H1 (cell line): ENCODE data around the gene MAPKAP1. TPM values are rescaled to one million over a fixed set of nuclear protein-coding genes. Genes with fewer than 3 reads are reported as not detected.

Experiments
- CTCF ChIA-PET: fragments of 300-600 bp; sonication (Branson Sonifier 250); formaldehyde crosslinking; loops from one replicate; lab custom pipeline; 2021; ENCODE audit not compliant: partially characterized antibody; lab: Charles Lee
- POLR2A ChIA-PET: fragments of 300-600 bp; sonication (Branson Sonifier 250); formaldehyde crosslinking; loops from one replicate; lab custom pipeline; 2021; ENCODE audit warnings: inconsistent platforms; ENCODE audit not compliant: partially characterized antibody; lab: Charles Lee
- DNase-seq, 2 experiments: peaks; one replicate each; pipeline versions ENCODE4 v3.0.0 to v3.0.0-alpha.2; 2010 to 2022; ENCODE audit warnings: low spot score in 2 of 2, low read depth in 1 of 2, mixed read lengths in 1 of 2
- FAIRE-seq: peaks from 2 replicates; lab custom pipeline; 2011; peaks lifted over from hg19 to GRCh38; lab: Jason Lieb, UNC
- H2AFZ ChIP-seq: 2 replicates; pipeline ENCODE4 v1.8.1; 2012; ENCODE audit warnings: low read length, inconsistent platforms
- H2AK5ac ChIP-seq: 2 replicates; pipeline ENCODE4 v1.6.1; 2013; ENCODE audit warnings: low read depth, low read length
- H2BK120ac ChIP-seq: replicated peaks from 2 replicates; pipeline ENCODE3; 2013; ENCODE audit warnings: low read depth, low read length, inconsistent platforms
- H2BK12ac ChIP-seq: 2 replicates; pipeline ENCODE4 v1.6.1; 2013; ENCODE audit warnings: low read depth, low read length
- H2BK15ac ChIP-seq: 2 replicates; pipeline ENCODE4 v1.6.1; 2013; ENCODE audit warnings: low read length
- H2BK20ac ChIP-seq: 2 replicates; pipeline ENCODE4 v1.6.1; 2013; ENCODE audit warnings: low read length
- H2BK5ac ChIP-seq: 2 replicates; pipeline ENCODE4 v1.6.1; 2013; ENCODE audit warnings: low read depth, low read length
- H3K14ac ChIP-seq: 2 replicates; pipeline ENCODE4 v1.6.1; 2013; ENCODE audit warnings: inconsistent platforms; ENCODE audit not compliant: insufficient read length
- H3K18ac ChIP-seq: 2 replicates; pipeline ENCODE4 v1.6.1; 2013; ENCODE audit warnings: low read length; ENCODE audit errors: extremely low read depth
- H3K23ac ChIP-seq: 2 replicates; pipeline ENCODE4 v1.6.1; 2013; ENCODE audit warnings: inconsistent platforms; ENCODE audit not compliant: insufficient read length
- H3K23me2 ChIP-seq: 2 replicates; pipeline ENCODE4 v1.6.1; 2013; ENCODE audit warnings: low read depth, low read length
- H3K27ac ChIP-seq: 2 replicates; pipeline ENCODE4 v1.6.1; 2011; ENCODE audit warnings: low read depth, low read length, inconsistent platforms
- H3K27me3 ChIP-seq, 4 experiments: replicated peaks in 1 of 4; 1 replicate in 1 of 4; 2 replicates in 3 of 4; pipeline versions ENCODE4 v1.6.1 to v1.8.1; 2011 to 2013; ENCODE audit warnings: low read length in 3 of 4, mild to moderate bottlenecking in 3 of 4, inconsistent platforms in 2 of 4, mixed read lengths in 2 of 4, moderate library complexity in 1 of 4; ENCODE audit not compliant: control insufficient read depth in 3 of 4, insufficient read depth in 3 of 4; ENCODE audit errors: extremely low read depth in 1 of 4
- H3K36me3 ChIP-seq, 4 experiments: 2 replicates each; pipeline versions ENCODE4 v1.6.1 to v1.8.1; 2011 to 2013; ENCODE audit warnings: mild to moderate bottlenecking in 4 of 4, low read length in 3 of 4, moderate library complexity in 2 of 4, control low read depth in 1 of 4, inconsistent platforms in 1 of 4; ENCODE audit not compliant: insufficient read depth in 4 of 4, control insufficient read depth in 2 of 4
- H3K4ac ChIP-seq: replicated peaks from 2 replicates; pipeline ENCODE3; 2013; ENCODE audit warnings: low read length, low read depth, mixed read lengths, inconsistent platforms; ENCODE audit not compliant: insufficient read length
- H3K4me1 ChIP-seq, 4 experiments: replicated peaks in 1 of 4; 1 replicate in 1 of 4; 2 replicates in 3 of 4; pipeline versions ENCODE4 v1.6.1 to v1.8.1; 2011 to 2013; ENCODE audit warnings: low read length in 3 of 4, inconsistent platforms in 2 of 4, mixed read lengths in 1 of 4; ENCODE audit not compliant: insufficient read depth in 4 of 4, control insufficient read depth in 3 of 4
- H3K4me2 ChIP-seq, 2 experiments: 2 replicates each; pipeline versions ENCODE4 v1.6.1 to v1.8.1; 2011 to 2013; ENCODE audit warnings: low read depth in 2 of 2, low read length in 2 of 2, control low read depth in 1 of 2, inconsistent platforms in 1 of 2, mild to moderate bottlenecking in 1 of 2; ENCODE audit not compliant: insufficient read depth in 1 of 2
- H3K4me3 ChIP-seq, 4 experiments: fragments of 200-600, 300-600 bp in 1 of 4; sonication (generic), shearing (Covaris generic), sonication (Bioruptor Twin) in 1 of 4; 2 replicates each; pipeline versions ENCODE4 v1.5.1 to v1.8.1; 2011 to 2016; ENCODE audit warnings: low read length in 4 of 4, low read depth in 3 of 4, control low read depth in 2 of 4, inconsistent platforms in 2 of 4, mild to moderate bottlenecking in 2 of 4, mixed read lengths in 1 of 4, moderate library complexity in 1 of 4; ENCODE audit not compliant: insufficient read depth in 2 of 4; ENCODE audit errors: extremely low read depth in 1 of 4
- H3K56ac ChIP-seq: replicated peaks from 2 replicates; pipeline ENCODE3; 2013; ENCODE audit warnings: low read depth, mild to moderate bottlenecking, mixed read lengths, low read length, inconsistent platforms; ENCODE audit not compliant: insufficient read length
- H3K79me1 ChIP-seq: 2 replicates; pipeline ENCODE4 v1.6.1; 2013; ENCODE audit warnings: low read depth, low read length, control low read depth
- H3K79me2 ChIP-seq, 2 experiments: 2 replicates each; pipeline versions ENCODE4 v1.6.1 to v1.8.1; 2012 to 2013; ENCODE audit warnings: low read length in 2 of 2, mild to moderate bottlenecking in 2 of 2, inconsistent platforms in 1 of 2; ENCODE audit not compliant: insufficient read depth in 2 of 2, control insufficient read depth in 1 of 2
- H3K9ac ChIP-seq, 4 experiments: replicated peaks in 1 of 4; 1 replicate in 1 of 4; 2 replicates in 3 of 4; pipeline versions ENCODE4 v1.6.1 to v1.8.1; 2011 to 2013; ENCODE audit warnings: low read depth in 3 of 4, low read length in 3 of 4, control low read depth in 2 of 4, mild to moderate bottlenecking in 2 of 4, moderate library complexity in 2 of 4, inconsistent platforms in 1 of 4; ENCODE audit errors: extremely low read depth in 1 of 4
- H3K9me3 ChIP-seq, 2 experiments: 2 replicates each; pipeline versions ENCODE4 v1.6.1 to v1.8.1; 2012 to 2013; ENCODE audit warnings: mild to moderate bottlenecking in 2 of 2, moderate library complexity in 2 of 2, control low read depth in 1 of 2, inconsistent platforms in 1 of 2, low read depth in 1 of 2, low read length in 1 of 2, mixed read lengths in 1 of 2; ENCODE audit not compliant: insufficient read depth in 2 of 2
- H4K20me1 ChIP-seq, 2 experiments: replicated peaks in 1 of 2; 2 replicates each; pipeline versions ENCODE3 to v1.8.1; 2011 to 2013; ENCODE audit warnings: inconsistent platforms in 2 of 2, low read length in 2 of 2, mild to moderate bottlenecking in 1 of 2; ENCODE audit not compliant: insufficient read depth in 2 of 2, control insufficient read depth in 1 of 2
- H4K5ac ChIP-seq: 2 replicates; pipeline ENCODE4 v1.6.1; 2013; ENCODE audit warnings: low read length, low read depth, mixed read lengths, inconsistent platforms; ENCODE audit not compliant: insufficient read length
- H4K8ac ChIP-seq: 2 replicates; pipeline ENCODE4 v1.8.0; 2013; ENCODE audit warnings: mild to moderate bottlenecking, moderate library complexity, low read length, inconsistent platforms; ENCODE audit not compliant: insufficient read depth; ENCODE audit errors: extremely low read depth
- H4K91ac ChIP-seq: replicated peaks from 2 replicates; pipeline ENCODE3; 2013; ENCODE audit warnings: low read length, mixed read lengths, inconsistent platforms; ENCODE audit not compliant: insufficient read length
- CREB1 ChIP-seq: IDR thresholded peaks from 2 replicates; pipeline ENCODE4 v1.6.1; 2012; ENCODE audit warnings: inconsistent platforms
- EP300 ChIP-seq, 2 experiments: IDR thresholded peaks; 1 replicate in 1 of 2; 2 replicates in 1 of 2; pipeline ENCODE4 v1.6.1; 2011 to 2012; ENCODE audit warnings: low read depth in 2 of 2, low read length in 2 of 2, mild to moderate bottlenecking in 2 of 2, borderline replicate concordance in 1 of 2, inconsistent platforms in 1 of 2, moderate library complexity in 1 of 2
- MAX ChIP-seq: IDR thresholded peaks from 2 replicates; pipeline ENCODE4 v1.6.1; 2012; ENCODE audit warnings: inconsistent platforms
- RAD21 ChIP-seq, 2 experiments: IDR thresholded peaks in 1 of 2; conservative IDR thresholded peaks in 1 of 2; 2 replicates each; pipeline ENCODE4 v1.6.1; 2011; ENCODE audit warnings: low read depth in 2 of 2, low read length in 2 of 2, improper control_type of control experiment in 1 of 2, inconsistent platforms in 1 of 2, mild to moderate bottlenecking in 1 of 2, moderate library complexity in 1 of 2
- SIX5 ChIP-seq: IDR thresholded peaks from 2 replicates; pipeline ENCODE4 v1.6.1; 2011; ENCODE audit warnings: mild to moderate bottlenecking, low read depth, low read length
- WGBS, 2 experiments: shearing (Covaris generic) in 1 of 2; methylation state at CpG; one replicate each; pipeline versions ENCODE4 v1.1.6 to v1.1.7; 2013 to 2015; ENCODE audit warnings: low lambda C conversion rate in 2 of 2, mixed read lengths in 2 of 2, inconsistent platforms in 1 of 2, low coverage in 1 of 2, missing lambda C conversion rate in 1 of 2; ENCODE audit not compliant: insufficient replicate concordance in 2 of 2, insufficient coverage in 1 of 2, insufficient read length in 1 of 2; ENCODE audit errors: extremely low coverage in 1 of 2, missing lambda C conversion rate in 1 of 2; 5-methylcytosine and 5-hydroxymethylcytosine counted together
- polyA plus RNA-seq, 7 experiments: library from polyadenylated mRNA; depleted of rRNA in 3 of 7; stranded (reverse) in 5 of 7; unstranded in 2 of 7; fragments of >200 nt in 5 of 7; fragments of 200-250 nt in 2 of 7; gene quantifications; 1 replicate in 5 of 7; 2 replicates in 1 of 7; 4 replicates in 1 of 7; pipeline versions ENCODE4 v1.2.1 to v1.2.3, GENCODE V29; 2011 to 2013; ENCODE audit warnings: missing spikeins in 2 of 7, mixed read lengths in 2 of 7
- total RNA-seq: library from RNA; stranded (reverse); fragmentation: NEBNext Ultra II Directional; extraction: Animal tissue kit (Norgen Biotek cat#: 25700); gene quantifications from 2 replicates; pipeline ENCODE4 v1.2.1, GENCODE V29; 2021

Gene MAPKAP1
- total and polyA plus RNA-seq, 2 of the 8 experiments (the other 6 are each of a cell fraction or from before 2014, with no cell fraction given): 79.2 to 140 TPM

- Histone ChIP-seq H3K4me3 (no peak overlapping the region), H3K23ac (no peak overlapping the region), H3K4me1 (peaks cover 3 to 6% (median 3%) of the 10 kb centered on the region in 4 experiments; a peak in 2 of 7 replicates), H3K23me2 (no peaks in the 10 kb centered on the region), H4K8ac (no peak overlapping the region), H3K4ac (no peak overlapping the region), H3K79me1 (peaks cover 3% of the 10 kb centered on the region), H3K18ac (no peak overlapping the region), H3K14ac (no peak overlapping the region), H4K20me1 (peaks cover 0 to 3% of the 10 kb centered on the region in 2 experiments), H3K79me2 (peaks cover 0 to 70% of the 10 kb centered on the region in 2 experiments; a peak in 3 of 4 replicates), H2AFZ (no peak overlapping the region), H2BK15ac (no peak overlapping the region), H4K91ac (no peak overlapping the region), H2BK5ac (no peak overlapping the region), H2BK20ac (no peak overlapping the region), H3K4me2 (no peak overlapping the region), H4K5ac (no peak overlapping the region), H2BK12ac (no peak overlapping the region), H3K36me3 (no peaks in the 10 kb centered on the region), H3K9ac (no peak overlapping the region), H3K27me3 (no peaks in the 10 kb centered on the region), H3K56ac (no peak overlapping the region), H3K9me3 (no peaks in the 10 kb centered on the region), H2AK5ac (no peak overlapping the region), H2BK120ac (no peak overlapping the region), H3K27ac (no peak overlapping the region)
- 93% methylated on average over 3 of the region's 3 CpGs; no CpG with 5 or more reads in 1 of the 2 experiments for WGBS, 2 experiments
- FAIRE-seq (no peak), DNase-seq (no peak)
- no peak for TF ChIP-seq EP300 (IDR thresholded peaks at IDR 0.05; ENCODE audit: borderline replicate concordance in 1 of 2, low read depth in 2 of 2, low read length in 2 of 2)
- TF ChIP-seq RAD21 (IDR thresholded peaks at IDR 0.05 in 1 of 2, conservative IDR thresholded peaks at IDR 0.05 in 1 of 2; ENCODE audit: low read depth in 2 of 2, low read length in 2 of 2): no peak
- TF ChIP-seq MAX: no peak
- TF ChIP-seq SIX5: no peak
- no peak for TF ChIP-seq CREB1
- ChIA-PET POLR2A (interaction anchor here (0.6 kb wide), 1 partner anchor 23 kb away, joined by 3 read pairs; the partner anchor contains the start of gene MAPKAP1), CTCF (interaction anchor here (1.0 kb wide), 1 partner anchor 26 kb away, joined by 3 read pairs; no protein-coding TSS in a partner anchor)
These were observed 23.5 kb downstream of the MAPKAP1 start for GRCh38 chr9:125683486-125683885.
